Activated T-helper 2 cell treated with anti-CD3 and anti-CD28 coated beads, Interferon-gamma antibody, Interleukin-2, Interleukin-4, amounts not matched to agents 10 μg/mL and 5 μg/mL and 100 μg/mL, durations not matched to agents 14 hours and 24 hours and 36 hours (primary cell): Measurements from ENCODE around the gene SYCP2L. TPM values are rescaled to one million over a fixed set of nuclear protein-coding genes. Genes with fewer than 3 reads are reported as not detected.

Source experiments
- DNase-seq: peaks from one replicate; pipeline ENCODE4 v3.0.0; 2021; ENCODE audit warnings: low spot score
- H3K27ac Mint-ChIP-seq: one replicate; pipeline ENCODE4 v1.8.0; 2021; ENCODE audit warnings: mixed read lengths
- H3K27me3 Mint-ChIP-seq: one replicate; pipeline ENCODE4 v1.8.0; 2021; ENCODE audit warnings: low read depth, mixed read lengths
- H3K36me3 Mint-ChIP-seq: one replicate; pipeline ENCODE4 v1.8.0; 2021; ENCODE audit warnings: low read depth, mixed read lengths
- H3K4me1 Mint-ChIP-seq: one replicate; pipeline ENCODE4 v1.8.0; 2021; ENCODE audit warnings: low read depth, mixed read lengths
- H3K4me3 Mint-ChIP-seq: one replicate; pipeline ENCODE4 v1.8.0; 2021; ENCODE audit warnings: low read depth, mild to moderate bottlenecking, moderate library complexity, mixed read lengths
- H3K9me3 Mint-ChIP-seq: one replicate; pipeline ENCODE4 v1.8.0; 2021; ENCODE audit warnings: mixed read lengths
- intact Hi-C: fragments of 100-400 bp; cut with micrococcal nuclease; formaldehyde crosslinking; loops from one replicate; pipeline ENCODE4 v1.15.1; 2023
- total RNA-seq: library from RNA; stranded (reverse); gene quantifications from 2 replicates; pipeline ENCODE4 v1.2.3, GENCODE V29; 2022

The SYCP2L gene
- total RNA-seq, 1 donor from 2014 or later, result 0.23 TPM

- peaks cover 26% of the 10 kb centered on the region for H3K27me3 Mint-ChIP-seq
These were observed 134.2 kb downstream of the SYCP2L start for GRCh38 chr6:11021003-11021402.

GRCh38 chr6:11021714-11022113 is 134.9 kb downstream of the SYCP2L start:
- intact Hi-C loops, result loop anchor here (10.0 kb wide), 1 partner anchor 137 kb away; the partner anchor contains the start of genes GCM2 and SYCP2L
- H3K27me3 Mint-ChIP-seq, result peaks cover 25% of the 10 kb centered on the region
- H3K27ac Mint-ChIP-seq, result no peak overlapping the region
- no peaks in the 10 kb centered on the region for H3K36me3 Mint-ChIP-seq
- H3K4me3 Mint-ChIP-seq, result no peak overlapping the region
- DNase-seq, result no peak
- H3K9me3 Mint-ChIP-seq, result no peaks in the 10 kb centered on the region
- H3K4me1 Mint-ChIP-seq, result no peaks in the 10 kb centered on the region

More at GRCh38 chr6:11021003-11021402, 134.2 kb downstream of the SYCP2L start:
- intact Hi-C loops, result loop anchor here (10.0 kb wide), 1 partner anchor 136 kb away; the partner anchor contains the start of genes GCM2 and SYCP2L
- no peak for DNase-seq
- Mint-ChIP-seq H3K4me1 (no peaks in the 10 kb centered on the region), H3K36me3 (no peaks in the 10 kb centered on the region), H3K27ac (no peak overlapping the region), H3K4me3 (no peak overlapping the region), H3K9me3 (no peaks in the 10 kb centered on the region)

DNA sequence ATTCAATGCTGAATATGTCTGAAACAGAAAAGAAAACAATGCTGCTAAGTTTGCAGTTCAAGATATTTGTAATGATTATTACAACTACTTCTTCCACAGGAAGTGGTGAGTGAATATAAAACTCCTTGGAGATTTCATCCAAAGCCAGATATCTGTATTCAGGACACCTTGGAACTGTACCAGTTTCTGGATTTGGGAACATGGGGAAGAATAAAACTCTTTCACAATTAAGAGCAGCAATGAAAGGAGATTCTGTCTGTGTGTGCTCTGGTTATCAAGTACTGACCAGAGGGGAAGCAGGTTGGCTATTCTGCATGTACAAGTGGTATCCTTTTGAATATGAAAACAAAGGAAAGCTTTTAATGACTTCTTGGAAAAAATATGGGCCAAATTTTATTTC is 136.2 kb downstream of the SYCP2L start:
- no peaks in the 10 kb centered on the region for H3K36me3 Mint-ChIP-seq
- H3K27me3 Mint-ChIP-seq, result peaks cover 30% of the 10 kb centered on the region
- H3K9me3 Mint-ChIP-seq, result no peaks in the 10 kb centered on the region
- H3K27ac Mint-ChIP-seq, result no peak overlapping the region
- no peak for DNase-seq
- no peaks in the 10 kb centered on the region for H3K4me1 Mint-ChIP-seq
- intact Hi-C loops, result loop anchor here (10.0 kb wide), 1 partner anchor 138 kb away; the partner anchor contains the start of genes GCM2 and SYCP2L
- no peak overlapping the region for H3K4me3 Mint-ChIP-seq

Other genes with a start within 250 kb of the SYCP2L start
- gene C6orf52, start 192.4 kb upstream of the SYCP2L start, total RNA-seq, result 1.7 and 2.4 TPM in 2 replicates
- 27.9 and 28.8 TPM in 2 replicates for gene PAK1IP1, start 192.1 kb upstream of the SYCP2L start, total RNA-seq
- gene TMEM14C, start 164.0 kb upstream of the SYCP2L start, total RNA-seq, result 61.3 and 65.4 TPM in 2 replicates
- 85.3 and 94.0 TPM in 2 replicates for gene TMEM14B, start 139.2 kb upstream of the SYCP2L start, total RNA-seq
- gene MAK, start 48.5 kb upstream of the SYCP2L start, total RNA-seq, result 0.41 and 0.71 TPM in 2 replicates
- gene GCM2, start 5.0 kb upstream of the SYCP2L start, total RNA-seq, result not detected in 2 replicates
- not detected in 2 replicates for gene ELOVL2, start 157.3 kb downstream of the SYCP2L start, total RNA-seq
- gene SMIM13, start 206.8 kb downstream of the SYCP2L start, total RNA-seq, result 12.2 and 12.3 TPM in 2 replicates
- gene ERVFRD-1, start 224.7 kb downstream of the SYCP2L start, total RNA-seq, result not detected in 2 replicates